Measurements from ENCODE around the gene OR10G2.
"Not testable (repeated sequence)": the region's sequence is repeated elsewhere in the genome, so short reads cannot be mapped to it uniquely, and the experiment has no call there.

Gene OR10G2, protein sequence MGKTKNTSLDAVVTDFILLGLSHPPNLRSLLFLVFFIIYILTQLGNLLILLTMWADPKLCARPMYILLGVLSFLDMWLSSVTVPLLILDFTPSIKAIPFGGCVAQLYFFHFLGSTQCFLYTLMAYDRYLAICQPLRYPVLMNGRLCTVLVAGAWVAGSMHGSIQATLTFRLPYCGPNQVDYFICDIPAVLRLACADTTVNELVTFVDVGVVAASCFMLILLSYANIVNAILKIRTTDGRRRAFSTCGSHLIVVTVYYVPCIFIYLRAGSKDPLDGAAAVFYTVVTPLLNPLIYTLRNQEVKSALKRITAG
- total RNA-seq, result 0 reads per million in 2 donors

DNA sequence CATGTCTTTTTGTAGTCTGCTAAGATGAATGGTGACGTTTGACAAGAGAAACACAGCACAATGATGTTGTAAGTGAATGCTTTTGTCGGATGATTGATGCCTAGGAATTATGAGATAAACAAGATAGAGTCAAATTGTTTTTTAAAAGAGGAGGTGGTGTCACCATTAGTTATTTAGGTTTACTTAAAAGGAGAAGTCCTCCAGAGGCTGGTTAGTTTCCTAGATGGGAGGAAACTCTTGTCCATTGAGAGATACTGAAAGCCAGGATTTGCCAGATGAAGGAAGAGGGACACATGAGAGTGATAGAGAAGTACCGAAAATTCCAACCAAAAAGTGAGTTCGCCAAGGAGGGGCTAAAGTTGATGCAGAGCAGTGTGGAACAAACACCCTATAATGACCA, at the start of gene OR10G2:
OR10G2 (minus strand) TSS at position 101 of the 400 bp plus-strand sequence; CDS start at position 3, 98 bp downstream.
- no peak for DNase-seq

DNA sequence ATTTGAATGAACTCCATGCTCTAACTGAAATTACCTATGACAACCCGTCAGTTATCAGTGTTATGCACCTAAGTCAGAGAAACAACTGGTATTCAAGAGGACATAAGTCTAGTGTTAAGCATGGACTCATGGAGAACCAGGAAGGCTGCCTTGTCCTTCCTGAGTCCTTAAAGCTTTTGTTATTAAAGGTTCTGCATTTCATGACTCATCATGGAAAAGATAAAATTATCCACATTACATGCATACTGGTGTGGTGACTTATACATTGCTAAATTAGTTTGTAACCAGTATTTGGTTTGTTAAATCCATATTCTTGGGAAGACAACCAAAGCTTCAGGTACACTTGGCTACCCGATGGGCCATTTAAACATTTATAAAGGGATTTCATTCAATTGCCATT, 45.3 kb upstream of the OR10G2 start:
- DNase-seq, result no peak

DNA sequence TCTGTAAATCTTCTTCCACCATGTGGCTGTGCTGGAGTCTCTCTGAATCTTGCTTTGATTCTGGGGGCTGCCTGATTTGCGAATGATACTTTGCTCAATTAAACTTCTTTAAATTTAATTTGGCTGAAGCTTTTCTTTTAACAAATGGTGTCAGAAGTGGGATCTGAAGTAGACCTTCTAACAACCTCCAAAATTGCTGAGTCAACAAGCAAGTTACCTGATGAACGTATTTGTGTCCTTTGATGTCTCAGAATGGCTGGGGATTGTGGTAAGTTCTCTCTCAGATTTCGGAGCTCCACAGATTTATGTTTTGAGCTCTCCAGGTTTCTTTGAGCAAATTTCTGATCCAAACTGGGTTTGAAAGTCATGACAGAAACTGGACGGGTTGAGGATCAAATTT, 40.8 kb upstream of the OR10G2 start:
- DNase-seq, result no peak

DNA sequence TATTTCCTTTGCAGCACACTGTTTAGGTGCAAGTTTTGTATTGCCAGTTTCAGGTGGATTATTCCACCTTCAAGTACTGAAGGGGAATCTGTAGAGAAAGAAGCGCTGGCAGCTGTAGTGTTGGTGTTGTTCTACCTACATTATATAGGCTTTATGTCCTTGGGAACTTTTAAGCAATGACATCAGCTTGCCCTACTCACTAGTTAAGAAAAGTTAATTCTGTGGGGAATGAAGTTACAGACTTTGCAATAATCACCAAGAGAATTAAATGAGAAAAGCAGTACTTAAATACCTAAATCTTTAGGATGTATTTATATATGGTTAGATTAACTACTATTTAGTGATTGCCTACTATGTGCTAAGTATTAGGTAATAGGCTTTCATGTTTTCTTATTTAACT, 39.0 kb upstream of the OR10G2 start, which contains the start of gene OR4E1:
OR4E1 (minus strand) TSS at position 101 of the 400 bp plus-strand sequence. CDS start 2,883 bp downstream, outside the sequence.
- DNase-seq, result no peak

DNA sequence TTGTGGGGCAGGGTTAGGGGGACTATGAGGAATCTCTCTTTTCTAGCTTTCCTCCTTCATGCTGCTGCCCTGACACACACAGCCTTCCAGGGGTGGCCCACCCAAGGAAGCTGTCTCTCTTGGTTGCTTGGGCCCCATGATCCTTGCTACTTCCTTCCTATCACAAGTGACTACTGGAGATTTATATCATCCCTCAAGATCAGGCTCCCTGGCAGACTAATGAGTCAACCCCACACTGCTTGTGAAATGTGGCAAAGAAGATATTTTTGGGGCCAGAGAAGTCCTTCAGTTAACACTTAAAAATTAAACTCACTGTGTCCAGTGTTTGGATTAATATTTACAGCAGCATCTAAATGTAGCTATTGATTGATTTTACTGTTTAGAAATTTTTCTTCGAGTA, 37.4 kb upstream of the OR10G2 start:
- no peak for DNase-seq

DNA sequence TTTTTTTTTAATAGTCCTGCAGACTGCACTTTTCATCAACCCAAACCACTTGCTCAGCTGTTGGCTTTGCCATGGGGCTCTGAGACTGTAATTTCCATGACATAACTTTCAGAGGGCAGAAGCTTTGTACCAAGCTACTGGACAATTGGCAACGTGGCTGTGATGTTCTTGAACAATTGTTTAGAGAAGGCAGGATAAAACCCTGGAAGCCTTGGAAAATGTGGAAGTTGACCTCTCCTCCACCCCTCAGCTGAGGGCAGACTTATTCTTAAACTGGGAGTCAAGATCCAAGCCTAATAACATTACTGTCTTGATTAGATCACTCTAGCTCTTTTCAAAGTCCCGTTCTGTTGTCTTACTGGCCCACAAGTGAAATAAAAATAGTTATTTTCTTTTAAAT, 36.6 kb upstream of the OR10G2 start:
- DNase-seq, result no peak

DNA sequence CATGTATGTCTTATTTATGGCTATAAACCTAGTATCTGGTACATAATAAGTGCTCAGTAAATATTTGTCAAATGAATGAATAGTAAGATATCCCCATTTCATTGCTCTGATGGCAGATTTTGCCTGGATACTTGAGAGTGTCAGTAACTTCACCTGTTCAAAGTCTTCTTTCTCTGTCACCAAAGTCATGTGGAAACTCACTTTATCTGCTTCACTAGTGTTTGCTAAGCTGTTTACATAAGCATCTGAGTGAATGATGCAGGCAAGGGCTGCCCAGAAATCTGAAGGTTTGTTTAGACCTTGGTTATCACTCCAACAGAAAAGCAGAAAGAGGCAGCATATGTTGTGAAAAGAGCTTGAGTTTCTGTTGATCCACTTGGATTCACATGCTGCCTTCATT, 34.5 kb upstream of the OR10G2 start:
- no peak for DNase-seq

DNA sequence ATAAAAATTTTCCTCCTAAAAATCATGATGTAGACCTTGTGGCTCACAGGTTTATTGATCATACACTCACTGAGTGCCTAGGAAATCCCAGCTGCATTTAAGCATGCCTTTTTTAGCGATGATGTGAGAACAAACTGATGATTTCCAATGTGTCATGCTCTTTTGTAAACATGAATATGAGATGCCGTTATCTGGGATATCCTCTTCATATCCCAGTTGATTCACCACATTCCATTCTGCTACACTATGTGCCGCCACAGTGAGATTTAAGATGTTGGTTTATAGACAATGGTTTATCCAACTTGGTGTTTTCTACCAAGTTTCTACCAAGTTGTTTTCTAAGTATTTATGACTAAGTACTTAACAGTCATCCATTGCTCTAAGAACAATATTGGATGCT, 33.6 kb upstream of the OR10G2 start:
- DNase-seq, result no peak

DNA sequence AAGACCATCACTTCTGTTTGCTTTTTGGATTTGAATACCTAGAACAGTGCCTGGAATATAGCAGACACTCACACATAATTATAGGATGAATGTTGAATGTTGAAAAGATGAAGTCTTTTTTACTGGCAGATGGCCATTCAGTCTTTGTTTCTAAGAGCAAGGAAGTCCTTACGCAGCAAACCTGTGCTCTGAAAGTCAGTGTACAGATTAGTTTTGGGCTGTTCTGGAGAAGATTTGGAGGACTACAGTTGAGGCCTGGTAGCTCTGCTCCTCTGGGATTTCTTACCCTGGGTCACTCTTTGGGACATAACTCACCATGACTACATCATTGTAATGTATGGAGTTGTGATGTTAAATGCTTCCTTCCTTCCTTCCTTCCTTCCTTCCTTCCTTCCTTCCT, 22.2 kb upstream of the OR10G2 start:
- no peak for DNase-seq

DNA sequence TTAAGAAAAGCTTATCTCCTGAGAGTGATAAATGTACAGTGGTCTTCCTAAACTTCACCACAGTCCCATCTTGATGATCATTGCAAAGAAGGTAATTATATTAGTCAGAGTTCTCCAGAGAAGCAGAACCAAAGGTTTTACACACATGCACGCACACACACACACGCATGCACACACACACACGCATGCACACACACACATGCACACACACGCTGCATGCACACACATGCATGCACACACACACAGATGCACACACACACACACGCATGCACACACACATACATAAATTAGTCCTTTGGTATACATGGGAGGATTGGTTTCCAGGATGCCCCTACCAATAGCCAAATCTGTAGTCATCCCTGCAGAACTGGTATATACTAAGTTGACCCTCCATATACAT, 19.5 kb upstream of the OR10G2 start:
- DNase-seq, result no peak

DNA sequence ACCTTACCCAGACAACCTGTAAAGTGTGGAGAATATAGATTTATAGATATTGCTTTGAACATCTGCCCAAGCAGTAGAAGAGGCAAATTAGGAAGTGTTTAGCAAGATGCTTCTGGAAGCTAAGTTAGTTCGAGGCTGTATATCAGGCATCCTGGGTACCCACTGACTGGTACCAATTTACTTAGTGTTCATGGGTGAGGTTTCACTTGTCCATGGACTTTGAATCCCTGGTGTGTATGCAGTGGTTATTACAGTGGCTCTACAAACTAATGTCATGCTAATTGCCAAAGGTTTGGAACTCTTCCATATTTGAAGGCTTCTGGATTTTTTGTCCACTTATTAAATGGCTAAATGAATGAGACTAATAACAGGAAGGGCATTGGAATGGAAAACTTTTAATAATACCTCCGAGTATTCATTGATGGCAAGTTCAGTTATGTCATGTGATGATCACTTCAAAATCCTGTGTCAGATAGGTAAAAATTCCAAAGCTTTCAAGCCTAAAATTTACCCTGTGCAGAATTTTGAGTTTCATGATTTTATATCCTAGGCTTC, 18.7 kb upstream of the OR10G2 start, which contains the start of gene OR4E2:
OR4E2 (plus strand) TSS at position 505 of the 555 bp plus-strand sequence. CDS start 11,248 bp downstream, outside the sequence.
- no peak for DNase-seq

DNA sequence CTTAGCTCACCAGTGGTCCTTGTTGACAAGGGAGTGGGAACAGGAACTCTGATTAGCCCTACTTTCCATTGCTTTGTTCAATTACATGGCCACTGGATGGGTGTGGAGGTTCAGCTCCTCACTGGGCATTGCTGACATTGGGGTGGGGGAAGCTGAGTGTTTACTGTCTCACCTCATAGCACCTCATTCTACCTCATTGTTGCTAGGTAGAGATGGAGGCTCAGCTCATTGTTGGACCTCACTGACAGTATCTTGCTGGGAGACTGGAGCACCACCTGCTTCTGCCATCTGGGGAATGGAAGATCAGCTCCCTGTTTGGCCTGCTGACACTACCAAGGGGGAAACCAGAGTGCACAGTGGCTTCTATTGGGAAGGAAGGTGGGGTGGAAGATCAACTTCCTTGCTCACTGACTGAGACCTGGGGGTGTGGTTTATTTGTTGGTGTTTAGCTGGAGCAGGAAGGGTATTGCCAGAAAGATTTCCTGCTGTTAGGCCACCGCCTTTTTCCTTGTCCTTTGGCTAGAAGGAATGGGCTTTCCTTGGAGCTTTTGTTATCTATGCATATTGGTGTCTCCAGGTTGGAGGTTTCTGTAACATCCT, 17.6 kb upstream of the OR10G2 start:
- DNase-seq, result no peak

DNA sequence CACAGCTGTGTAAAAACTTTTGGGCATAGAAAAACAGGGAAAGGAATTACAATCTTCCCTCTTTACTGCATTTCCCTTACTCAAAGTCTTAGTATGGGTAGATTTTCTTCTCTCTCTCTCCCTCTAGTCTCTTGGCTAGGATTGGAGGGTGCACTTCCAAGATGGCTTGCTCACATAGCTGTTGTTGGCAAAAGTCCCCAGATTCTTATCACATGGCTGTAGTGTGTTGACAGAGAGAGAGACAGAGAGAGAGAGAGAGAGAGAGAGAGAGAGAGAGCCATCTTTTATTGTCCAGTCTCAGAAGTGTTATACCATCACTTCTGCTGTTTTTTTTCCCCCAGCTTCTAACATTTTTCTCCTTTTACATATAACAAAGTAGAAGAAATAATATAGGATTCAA, 12.6 kb upstream of the OR10G2 start:
- no peak for DNase-seq

DNA sequence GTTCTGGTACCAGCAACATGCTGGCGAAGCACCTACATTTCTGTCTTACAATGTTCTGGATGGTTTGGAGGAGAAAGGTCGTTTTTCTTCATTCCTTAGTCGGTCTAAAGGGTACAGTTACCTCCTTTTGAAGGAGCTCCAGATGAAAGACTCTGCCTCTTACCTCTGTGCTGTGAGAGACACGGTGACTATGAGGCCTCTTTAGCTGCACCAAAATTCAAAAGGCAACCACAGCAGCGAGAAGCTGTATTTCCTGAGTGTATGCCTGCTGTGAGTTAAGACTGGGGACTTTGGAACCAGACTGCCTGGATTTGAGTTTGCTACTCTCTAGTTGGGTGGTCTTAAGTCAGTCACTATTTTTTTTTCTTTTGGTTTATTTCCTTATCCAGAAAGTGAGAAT, 8.7 kb upstream of the OR10G2 start:
- DNase-seq, result no peak

DNA sequence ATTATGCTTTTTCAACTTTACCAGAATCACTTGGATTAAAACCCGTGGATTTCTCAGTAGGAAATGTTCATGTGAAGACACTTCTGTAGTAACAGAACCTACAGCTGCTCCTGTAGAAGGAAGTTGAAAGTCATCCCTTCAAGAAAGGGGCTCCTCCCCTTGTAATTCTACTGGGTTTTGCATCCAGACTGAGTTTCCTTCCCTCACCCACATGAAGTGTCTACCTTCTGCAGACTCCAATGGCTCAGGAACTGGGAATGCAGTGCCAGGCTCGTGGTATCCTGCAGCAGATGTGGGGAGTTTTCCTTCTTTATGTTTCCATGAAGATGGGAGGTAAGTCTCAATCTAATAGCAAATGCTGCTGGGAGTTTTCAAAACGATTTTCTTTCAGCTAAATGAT, 7.9 kb upstream of the OR10G2 start:
- no peak for DNase-seq

DNA sequence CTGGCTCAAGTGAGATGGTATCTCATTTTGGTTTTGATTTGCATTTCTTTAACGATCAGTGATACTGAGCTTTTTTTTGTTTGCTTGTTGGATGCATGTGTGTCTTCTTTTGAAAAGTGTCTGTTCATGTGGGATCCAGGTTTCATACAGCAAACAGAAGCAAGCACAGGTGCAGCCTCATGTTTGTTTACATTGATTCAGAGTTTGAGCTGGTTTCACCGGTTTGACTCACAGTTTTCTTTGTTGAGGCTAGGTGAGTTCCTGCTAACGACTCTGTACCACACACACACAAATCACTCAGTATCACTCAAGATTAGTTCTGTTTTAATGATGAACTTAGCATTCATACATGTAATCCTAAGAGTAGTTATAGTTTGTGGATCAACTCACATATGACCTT, 3.7 kb downstream of the OR10G2 start:
- no peak for DNase-seq

DNA sequence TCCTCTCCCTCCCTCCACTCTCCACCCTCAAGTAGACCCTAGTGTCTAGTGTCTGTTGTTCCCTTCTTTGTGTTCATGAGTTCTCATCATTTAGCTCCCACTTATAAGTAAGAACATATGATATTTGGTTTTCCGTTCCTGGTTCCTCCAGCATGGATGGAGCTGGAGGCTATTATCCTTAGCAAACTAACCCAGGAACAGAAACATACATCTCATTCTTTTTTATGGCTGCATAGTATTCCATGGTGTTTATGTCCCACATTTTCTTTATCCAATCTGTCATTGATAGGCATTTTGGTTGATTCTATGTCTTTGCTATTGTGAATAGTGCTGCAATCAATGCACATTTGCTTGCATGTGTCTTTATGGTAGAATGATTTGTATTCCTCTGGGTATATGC, 4.2 kb downstream of the OR10G2 start:
- not testable (repeated sequence) for DNase-seq

DNA sequence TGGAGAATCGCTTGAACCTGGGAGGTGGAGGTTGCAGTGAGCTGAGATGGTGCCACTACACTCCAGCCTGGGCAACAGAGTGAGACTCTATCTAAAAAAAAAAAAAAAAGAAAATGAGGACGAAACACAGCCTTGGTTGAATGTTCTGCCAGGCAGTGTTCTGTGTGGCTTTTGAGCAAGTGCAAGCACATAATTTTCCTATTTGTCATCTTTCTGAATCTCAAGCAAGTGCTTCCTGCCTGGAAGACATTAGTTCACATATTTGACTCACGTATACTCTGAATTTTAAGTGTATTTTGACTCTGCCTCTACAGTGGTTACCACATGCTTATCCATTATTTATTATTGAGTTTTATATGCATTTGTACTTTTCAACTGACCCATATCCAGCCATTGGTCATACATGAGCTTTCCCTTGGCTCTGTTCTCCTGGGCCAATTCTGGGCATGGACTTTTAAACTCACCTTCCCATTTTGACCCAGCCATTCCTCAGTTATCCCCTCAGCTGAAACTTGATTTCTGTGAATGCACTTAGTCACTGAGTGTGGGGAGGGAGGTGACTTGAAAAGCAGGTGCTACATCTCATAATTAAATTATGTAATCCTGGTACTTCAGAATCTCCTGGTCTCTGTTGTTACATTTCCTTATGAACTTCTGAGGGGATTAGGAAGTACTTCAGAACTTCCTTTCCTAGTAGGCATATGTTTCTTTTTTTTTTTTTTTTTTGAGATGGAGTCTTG, 8.1 kb downstream of the OR10G2 start:
- no peak for DNase-seq

DNA sequence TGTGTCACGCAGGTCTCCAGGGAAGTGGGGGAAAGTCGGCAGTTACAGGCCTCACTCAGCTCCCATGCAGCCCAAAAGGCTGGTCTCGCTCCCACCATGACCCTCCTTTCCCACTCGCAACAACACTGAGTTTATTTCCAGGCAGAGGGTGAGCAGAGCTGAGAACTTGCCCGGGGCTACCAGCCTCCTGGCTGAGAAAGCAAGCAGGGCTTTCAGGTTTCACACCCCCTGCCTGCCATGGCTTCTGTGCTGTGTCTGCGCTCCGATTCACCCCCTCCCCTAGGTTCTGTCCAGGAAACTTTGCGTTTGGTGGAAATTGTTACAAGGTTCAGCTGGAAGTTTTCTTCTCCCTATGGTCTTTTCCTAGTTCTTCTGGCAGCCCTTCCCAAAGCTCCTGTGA, 17.1 kb downstream of the OR10G2 start:
- no peak for DNase-seq

DNA sequence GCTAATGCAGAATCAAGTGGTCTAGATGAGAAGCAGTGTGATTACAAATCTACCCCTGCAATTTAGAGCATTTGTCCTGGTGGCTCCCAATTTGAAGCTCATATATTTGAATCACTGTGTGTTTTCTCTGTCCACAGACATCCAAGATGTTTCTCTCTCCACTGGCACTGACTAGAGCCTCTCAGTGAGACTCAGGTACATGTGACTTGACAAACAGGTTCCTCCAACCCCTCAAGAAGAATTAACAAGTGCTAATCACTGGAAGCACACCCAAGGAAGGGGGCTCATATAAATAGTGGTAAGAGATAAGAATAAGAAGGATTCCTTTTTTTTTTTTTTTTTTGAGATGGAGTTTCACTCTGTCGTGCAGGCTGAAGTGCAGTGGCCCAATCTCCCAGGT, 20.5 kb downstream of the OR10G2 start:
- DNase-seq, result no peak

DNA sequence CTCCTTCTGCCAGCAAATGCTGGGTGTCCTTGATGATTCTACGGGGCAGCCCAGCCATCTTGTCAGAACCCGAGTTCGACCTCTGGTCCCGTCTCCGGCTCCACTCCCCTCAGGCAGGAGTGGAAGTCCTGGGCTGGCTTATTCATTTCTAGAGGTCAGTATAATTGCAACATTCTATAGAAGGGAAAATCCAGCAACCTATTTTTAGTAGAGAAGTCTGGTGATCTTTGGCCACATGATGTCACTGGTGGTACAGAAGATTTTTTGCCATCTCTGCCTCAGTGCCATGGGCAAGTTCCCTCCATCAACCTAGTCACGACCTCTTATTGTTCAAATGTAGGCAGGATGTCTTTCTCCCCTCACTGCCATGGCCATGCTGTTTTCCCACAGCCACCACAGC, 22.4 kb downstream of the OR10G2 start:
- DNase-seq, result no peak

DNA sequence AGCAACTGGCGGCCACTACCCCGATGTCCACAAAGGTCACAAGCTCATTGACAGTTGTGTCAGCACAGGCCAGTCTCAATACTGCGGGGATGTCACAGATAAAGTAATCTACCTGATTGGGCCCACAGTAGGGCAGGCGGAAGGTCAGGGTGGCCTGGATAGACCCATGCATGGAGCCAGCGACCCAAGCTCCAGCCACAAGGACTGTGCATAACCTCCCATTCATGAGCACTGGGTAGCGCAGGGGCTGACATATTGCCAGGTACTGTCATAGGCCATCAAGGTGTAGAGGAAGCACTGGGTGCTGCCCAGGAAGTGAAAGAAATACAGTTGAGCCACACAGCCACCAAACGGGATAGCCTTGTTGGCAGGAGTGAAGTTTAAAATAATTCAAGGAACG, 32.6 kb downstream of the OR10G2 start:
- DNase-seq, result not testable (repeated sequence)

DNA sequence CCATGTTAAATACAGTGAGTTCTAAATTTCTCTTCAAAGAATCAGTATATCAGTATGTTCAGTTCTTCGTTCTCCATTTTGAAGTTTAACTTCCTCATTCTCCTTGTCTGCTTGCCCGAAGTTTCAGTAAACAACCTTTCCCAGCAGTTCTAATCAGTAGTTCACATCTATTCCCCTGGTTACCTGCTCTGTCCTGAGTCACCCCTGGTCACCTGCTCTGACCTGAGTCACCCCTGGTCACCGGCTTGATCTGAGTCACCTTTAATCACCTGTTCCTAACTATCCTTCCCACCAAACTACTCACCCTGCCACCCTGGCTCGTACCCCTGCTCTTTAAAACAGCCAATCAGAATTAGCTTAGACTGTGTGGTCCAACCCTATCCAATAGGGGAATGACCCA, 45.4 kb downstream of the OR10G2 start:
- DNase-seq, result no peak

Measured in activated gamma-delta T cell (primary cell).